ENCODE measurements around the gene MED13L.
"Not testable (repeated sequence)": the region's sequence is repeated elsewhere in the genome, so short reads cannot be mapped to it uniquely, and the experiment has no call there.

The MED13L gene

GRCh38 chr12:116043659-116044535 lies 233.6 kb downstream of the MED13L start:
- FAIRE-seq, result no peak

DNA sequence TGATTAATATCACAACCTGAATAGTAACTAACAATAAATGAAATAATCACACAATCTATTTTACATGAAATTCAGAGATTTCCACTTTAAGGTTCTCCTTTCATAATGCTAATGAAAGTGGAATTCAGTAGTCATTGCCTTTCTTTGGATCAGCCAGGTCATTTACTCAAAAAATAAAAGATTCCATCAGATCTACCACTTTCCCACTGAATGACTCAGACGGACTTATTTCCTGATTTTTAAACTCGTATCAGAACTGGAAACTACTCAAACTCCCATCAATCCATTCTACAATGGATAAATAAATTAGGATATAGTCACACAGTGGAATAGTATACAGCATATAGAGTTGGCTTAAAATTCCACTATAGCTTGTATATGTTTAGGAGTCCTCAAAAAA lies 237.1 kb downstream of the MED13L start:
- no peak for FAIRE-seq

GRCh38 chr12:116039081-116039480 lies 238.4 kb downstream of the MED13L start:
- no peak for FAIRE-seq

DNA sequence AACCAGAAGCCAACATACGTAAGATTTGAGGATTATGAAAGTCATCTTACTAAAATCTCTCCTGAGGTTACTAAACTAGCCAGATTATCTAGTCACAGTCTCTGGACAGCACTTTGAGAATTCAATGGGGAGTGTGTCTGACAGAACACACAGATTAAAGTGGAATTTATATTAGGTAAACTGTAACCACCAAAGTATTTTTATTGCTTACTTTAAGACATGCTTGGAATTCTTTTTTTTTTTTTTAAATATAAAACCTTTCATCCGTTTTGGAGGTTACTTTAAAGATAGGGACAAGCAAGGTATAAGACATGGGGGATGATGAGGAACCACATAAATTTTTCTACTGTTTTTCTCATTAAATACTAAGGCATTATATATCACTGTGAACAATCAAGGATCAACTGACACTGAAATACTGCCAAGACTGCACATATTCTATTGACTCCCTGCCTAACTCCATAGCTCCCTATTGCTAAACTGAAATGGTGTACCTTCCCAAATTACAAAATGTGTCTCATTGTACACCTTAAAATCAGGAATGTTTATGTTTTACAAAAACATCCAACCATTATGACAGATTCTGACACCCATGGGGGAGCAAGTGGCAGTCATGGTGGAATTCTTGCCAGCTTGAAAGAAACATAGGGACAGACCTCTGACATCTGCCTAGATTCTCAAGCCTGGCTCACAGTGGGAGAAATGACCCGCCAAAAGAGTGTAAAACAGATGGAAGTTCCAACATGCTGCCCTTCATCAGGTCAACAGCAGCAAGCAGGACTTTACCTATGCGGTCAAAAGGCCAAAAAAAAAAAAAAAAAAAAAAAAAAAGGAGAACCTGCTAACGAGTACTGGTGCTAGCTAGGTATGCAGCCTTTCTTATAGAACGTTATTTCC lies 239.3 kb downstream of the MED13L start:
- no peak for FAIRE-seq

DNA sequence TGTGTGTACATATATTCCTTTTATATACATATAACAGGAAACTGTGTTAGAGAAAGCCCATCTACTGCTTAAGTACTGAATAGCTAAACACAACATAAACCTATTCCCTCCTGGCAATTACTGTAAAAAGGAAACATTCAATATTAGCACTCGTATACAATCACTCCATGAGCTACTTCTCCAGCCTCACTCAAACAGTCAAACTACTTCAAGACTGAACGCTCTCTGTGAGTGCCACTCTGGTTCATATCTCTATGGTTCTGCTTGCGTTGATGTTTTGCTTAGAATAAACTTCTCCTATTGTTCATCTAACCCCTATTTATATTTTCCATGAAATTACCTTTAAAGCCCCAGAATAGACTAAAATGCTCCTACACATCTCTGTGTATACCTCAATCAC lies 243.7 kb downstream of the MED13L start:
- FAIRE-seq, result no peak

- not testable (repeated sequence) for FAIRE-seq
Observed at GRCh38 chr12:116031624-116032023, 245.9 kb downstream of the MED13L start.

DNA sequence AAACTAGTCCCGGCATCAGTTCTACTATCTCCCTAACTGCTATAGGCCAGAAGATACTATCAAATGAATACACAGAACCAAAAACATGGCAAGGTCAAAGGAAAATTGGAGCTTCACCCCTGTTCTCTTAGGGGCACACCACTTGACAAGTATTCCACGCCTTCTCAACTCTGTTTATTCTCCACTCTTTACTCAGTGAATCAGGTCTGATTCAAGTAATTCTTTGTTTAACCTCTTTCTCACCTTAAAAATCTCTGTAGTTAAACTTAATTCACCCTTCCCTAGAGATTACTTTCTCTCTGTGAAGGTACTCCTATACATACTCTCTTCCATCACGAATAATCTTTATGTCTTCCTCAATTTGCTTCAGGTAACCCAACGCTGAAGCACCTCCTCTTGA lies 248.9 kb downstream of the MED13L start:
- no peak for FAIRE-seq

GRCh38 chr12:116027551-116027821 lies 250.0 kb downstream of the MED13L start:
- no peak for FAIRE-seq

DNA sequence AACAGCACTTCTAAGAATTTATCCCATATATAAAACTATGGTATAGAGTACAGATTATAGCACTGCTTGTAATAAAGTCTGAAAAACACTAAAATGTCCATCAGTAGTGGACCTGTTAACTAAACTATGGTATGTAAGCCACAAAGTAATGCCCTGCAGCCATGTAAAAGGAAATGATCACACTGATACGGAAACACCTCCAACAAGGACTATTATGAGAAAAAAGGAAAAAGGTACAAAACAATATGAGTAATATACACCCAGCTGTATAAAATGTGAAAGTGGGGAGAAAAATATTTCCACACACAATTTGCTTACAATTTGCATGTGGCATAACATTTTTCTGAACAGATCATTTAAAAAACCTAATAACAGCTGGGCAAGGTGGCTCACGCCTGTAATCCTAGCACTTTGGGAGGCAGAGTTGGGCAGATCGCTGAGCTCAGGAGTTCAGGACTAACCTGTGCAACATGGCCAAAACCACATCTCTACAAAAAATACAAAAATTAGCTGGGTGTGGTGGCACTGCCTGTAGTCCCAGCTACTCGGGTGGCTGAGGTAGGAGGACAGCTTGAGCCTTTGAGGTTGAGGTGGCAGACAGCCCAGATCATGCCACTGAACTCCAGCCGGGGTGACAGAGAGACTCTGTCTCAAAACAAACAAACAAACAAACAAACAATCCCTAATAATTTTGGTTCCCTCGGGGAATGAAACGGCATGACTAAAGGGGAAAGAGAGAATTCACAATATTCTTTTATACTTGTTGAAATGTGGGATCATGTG lies 250.5 kb downstream of the MED13L start:
- FAIRE-seq, result no peak

DNA sequence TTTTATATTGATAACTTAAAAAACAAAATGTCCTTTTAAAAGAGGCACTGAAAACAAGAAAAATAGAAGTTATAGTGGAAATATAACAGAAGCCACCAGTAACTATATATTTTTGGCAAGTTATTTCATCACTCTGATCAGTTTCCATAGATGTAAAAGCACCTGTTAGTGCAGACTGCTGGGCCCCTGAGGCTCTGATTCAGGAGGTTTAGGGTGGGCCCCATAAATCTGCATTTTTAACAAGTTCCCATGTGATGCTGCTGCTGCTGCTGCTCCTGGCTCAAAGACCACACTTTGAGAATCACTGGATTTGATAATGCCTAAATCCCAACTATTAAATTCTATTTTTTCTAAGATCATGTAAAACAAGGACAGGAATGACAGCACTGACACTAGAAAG lies 251.1 kb downstream of the MED13L start:
- FAIRE-seq, result no peak

DNA sequence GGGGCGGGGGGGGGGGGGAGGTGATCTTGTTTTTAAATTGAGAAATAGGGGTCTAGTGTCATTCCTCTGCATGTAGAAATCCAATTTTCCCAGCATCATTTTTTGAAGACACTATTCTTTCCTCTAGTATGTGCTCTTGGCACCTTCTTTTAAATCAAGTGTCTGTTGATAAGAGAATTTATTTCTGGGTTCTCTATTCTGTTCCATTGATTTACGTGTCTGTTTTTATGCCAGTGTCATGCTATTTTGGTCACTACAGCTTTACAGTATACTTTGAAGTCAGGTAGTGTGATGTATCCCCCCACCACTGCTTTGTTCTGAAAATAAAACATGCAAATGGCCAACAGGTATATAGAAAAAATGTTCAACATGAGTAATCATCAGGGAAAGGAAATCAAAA lies 252.7 kb downstream of the MED13L start:
- no peak for FAIRE-seq

DNA sequence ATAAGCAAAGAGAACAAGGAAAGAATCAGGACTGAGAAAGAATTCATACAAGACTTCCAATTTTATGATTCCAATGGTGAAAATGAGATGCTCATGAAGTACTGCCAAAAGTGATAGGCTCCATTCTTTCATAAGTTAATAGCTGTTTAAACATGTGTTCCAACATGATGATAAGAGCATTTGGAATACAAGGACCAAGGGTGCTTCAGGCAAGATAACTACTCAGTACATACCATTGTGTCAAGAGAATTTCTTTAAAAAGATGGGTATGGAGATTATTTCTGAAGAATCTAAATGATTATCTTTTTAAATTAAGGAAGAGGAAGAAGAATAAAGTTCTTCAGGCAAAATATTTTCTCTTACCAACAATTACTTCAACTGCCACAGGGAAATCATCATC lies 258.1 kb downstream of the MED13L start:
- no peak for FAIRE-seq

- FAIRE-seq, result no peak
Observed at GRCh38 chr12:116018282-116018681, 259.2 kb downstream of the MED13L start.

DNA sequence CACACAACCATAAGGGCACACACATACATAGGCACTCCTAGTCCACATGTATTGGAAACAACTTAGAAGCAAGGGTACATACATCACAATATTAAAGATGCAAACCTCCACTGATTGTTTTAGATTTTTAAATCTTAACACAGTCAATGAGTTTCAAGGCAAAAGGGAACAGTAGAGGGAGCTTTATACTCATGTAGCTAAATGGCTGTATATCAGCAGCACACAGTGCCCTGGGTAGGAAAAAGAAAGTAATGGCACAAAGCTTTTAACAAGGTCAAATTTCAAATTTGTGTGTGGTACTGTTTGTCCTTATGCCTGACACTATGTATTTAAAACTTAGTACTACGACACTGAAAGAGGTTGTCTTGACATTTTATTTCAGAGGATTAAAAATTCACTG lies 262.0 kb downstream of the MED13L start:
- peak; percentile 95 for FAIRE-seq

- FAIRE-seq, result no peak
Observed at GRCh38 chr12:116012757-116013156, 264.7 kb downstream of the MED13L start.

- no peak for FAIRE-seq
Observed at GRCh38 chr12:116011217-116011616, 266.3 kb downstream of the MED13L start.

DNA sequence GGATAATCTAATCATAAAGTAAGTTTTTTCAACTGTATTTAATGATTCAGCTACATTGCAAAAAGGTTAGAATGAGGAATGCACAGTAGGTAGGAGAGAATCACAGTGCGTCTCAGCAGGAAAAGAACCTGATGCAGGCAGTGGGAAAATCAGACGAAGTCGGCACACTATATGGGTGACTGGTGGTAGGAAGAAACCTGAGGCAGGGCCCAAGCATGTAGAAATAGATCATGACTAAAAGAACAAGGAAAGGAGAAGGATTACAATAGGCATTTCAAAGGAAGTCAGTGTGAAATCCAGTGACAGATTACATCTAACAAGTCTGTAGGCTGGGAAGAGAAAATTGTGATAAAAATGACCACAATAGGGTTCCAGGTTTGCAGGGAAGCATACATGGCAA lies 267.0 kb downstream of the MED13L start:
- FAIRE-seq, result no peak

- FAIRE-seq, result no peak
Observed at GRCh38 chr12:116009805-116010204, 267.7 kb downstream of the MED13L start.

DNA sequence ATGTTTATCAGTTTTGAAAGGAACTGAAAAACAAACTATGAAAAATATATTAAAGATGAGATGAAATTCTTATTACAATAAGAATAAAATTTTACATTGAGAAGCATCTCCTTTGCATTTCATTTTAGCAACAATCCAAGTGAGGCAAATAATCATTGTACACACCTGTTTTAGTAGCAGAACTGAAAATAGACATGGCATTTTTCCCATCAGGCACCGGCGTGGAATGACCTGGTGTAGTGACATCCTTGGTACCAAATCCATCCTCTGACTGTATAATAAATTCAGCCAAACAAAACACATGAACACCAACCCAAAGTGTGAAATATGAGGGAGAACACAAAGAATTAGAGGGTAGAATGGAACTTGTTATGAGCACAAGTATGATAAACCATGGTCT lies 271.4 kb downstream of the MED13L start:
- FAIRE-seq, result no peak

GRCh38 chr12:116002890-116003536 lies 274.5 kb downstream of the MED13L start:
- FAIRE-seq, result no peak

- no peak for FAIRE-seq
Observed at GRCh38 chr12:116000252-116000651, 277.2 kb downstream of the MED13L start.

GRCh38 chr12:115999582-115999981 lies 277.9 kb downstream of the MED13L start:
- FAIRE-seq, result no peak

Measured in A204.1 (cell line).